Measurements from ENCODE around the gene DNAJB6.
"Not testable (repeated sequence)": the region's sequence is repeated elsewhere in the genome, so short reads cannot be mapped to it uniquely, and the experiment has no call there.

DNA sequence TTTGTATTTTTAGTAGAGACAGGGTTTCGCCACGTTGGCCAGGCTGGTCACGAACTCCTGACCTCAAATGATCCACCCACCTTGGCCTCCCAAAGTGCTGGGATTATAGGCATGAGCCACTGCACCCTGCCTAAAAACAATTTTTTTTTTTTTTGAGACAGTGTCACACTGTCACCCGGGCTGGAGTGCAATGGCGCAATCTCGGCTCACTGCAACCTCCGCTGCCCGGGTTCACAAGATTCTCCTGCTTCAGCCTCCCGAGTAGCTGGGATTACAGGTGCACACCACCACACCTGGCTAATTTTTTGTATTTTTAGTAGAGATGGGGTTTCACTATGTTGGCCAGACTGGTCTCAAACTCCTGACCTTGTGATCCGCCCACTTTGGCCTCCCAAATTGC is 6.2 kb upstream of the DNAJB6 start:
- TF ChIP-seq CTCF, POLR2AphosphoS5, POLR2A, EP300 (IDR thresholded peaks at IDR 0.05): not testable (repeated sequence)

Measured in suprapubic skin (tissue), 4 donors.